ENCODE results near the gene TBR1. TPM values are rescaled to one million over a fixed set of nuclear protein-coding genes. Genes with fewer than 3 reads are reported as not detected.

The TBR1 gene
- total and polyA plus RNA-seq, 2 of the 4 experiments (the other 2 are of a cell fraction) = not detected

GRCh38 chr2:161384864-161385263 lies 31.2 kb upstream of the TBR1 start:
- Histone ChIP-seq H3K4me3 (ENCODE audit: insufficient read depth, low read depth, low read length) (no peak overlapping the region), H3K9ac (ENCODE audit: low read depth, low read length) (no peak overlapping the region), H2BK120ac (ENCODE audit: low read depth, low read length) (no peak overlapping the region), H2AK9ac (replicated peaks; ENCODE audit: low read depth, low read length, poor library complexity) (no peak overlapping the region), H3K18ac (ENCODE audit: low read depth, low read length) (no peak overlapping the region), H4K91ac (ENCODE audit: insufficient read depth, low read depth, low read length) (no peak overlapping the region), H3K4me1 (ENCODE audit: control insufficient read depth, insufficient read depth, low read length) (no peaks in the 10 kb centered on the region), H3K14ac (replicated peaks; ENCODE audit: low read depth, low read length) (no peak overlapping the region), H3K9me3 (ENCODE audit: control insufficient read depth, insufficient read depth, low read length) (no peaks in the 10 kb centered on the region), H3K4ac (ENCODE audit: low read depth, low read length) (no peak overlapping the region), H3K56ac (ENCODE audit: extremely low read depth, insufficient read depth, low read length) (no peak overlapping the region), H2BK5ac (ENCODE audit: low read depth, low read length, poor library complexity, severe bottlenecking) (no peak overlapping the region), H2BK15ac (ENCODE audit: low read depth, low read length) (no peak overlapping the region), H2BK20ac (ENCODE audit: low read depth, low read length) (no peak overlapping the region), H2AK5ac (ENCODE audit: low read depth, low read length) (no peak overlapping the region), H3K36me3 (ENCODE audit: control insufficient read depth, insufficient read depth, low read length) (peaks cover 2% of the 10 kb centered on the region; the same call in 1 of the 2 replicates), H3K4me2 (ENCODE audit: low read depth, low read length) (no peak overlapping the region), H4K5ac (ENCODE audit: low read depth, low read length) (no peak overlapping the region), H2AFZ (replicated peaks; ENCODE audit: low read length, poor library complexity) (no peak overlapping the region), H3K23ac (ENCODE audit: low read depth, low read length) (0 out of 2 replicates have a peak overlapping the region, but pooled peaks have one; percentile 2), H4K8ac (ENCODE audit: low read depth in 2 of 2, low read length in 2 of 2) (no peak overlapping the region), H3K27me3 (ENCODE audit: control insufficient read depth, insufficient read depth, low read length) (no peaks in the 10 kb centered on the region), H4K20me1 (ENCODE audit: insufficient read depth, low read length) (no peaks in the 10 kb centered on the region), H3K27ac (ENCODE audit: insufficient read depth, low read length) (no peak overlapping the region), H3K9me1 (ENCODE audit: insufficient read depth, low read length) (no peaks in the 10 kb centered on the region), H3K79me1 (ENCODE audit: low read depth in 1 of 2, low read length in 2 of 2) (peaks cover 6 to 8% of the 10 kb centered on the region in 2 experiments; a peak in 2 of 4 replicates)
- ChIA-PET POLR2A (ENCODE audit: unreplicated experiment) (no interaction called here), CTCF (no interaction called here)
- DNase-seq (no peak), ATAC-seq (ENCODE audit: low read depth) (no peak)
- no peak for TF ChIP-seq RFX5 (IDR thresholded peaks at IDR 0.05; ENCODE audit: low read depth, low read length)
- TF ChIP-seq NFE2L2 (IDR thresholded peaks at IDR 0.05; ENCODE audit: low read depth, low read length) = no peak
- no peak for TF ChIP-seq MAZ (IDR thresholded peaks at IDR 0.05; ENCODE audit: borderline replicate concordance, low read depth, low read length)
- TF ChIP-seq FOS (IDR thresholded peaks at IDR 0.05; ENCODE audit: low read depth, low read length) = no peak
- TF ChIP-seq CTCF (conservative IDR thresholded peaks at IDR 0.05; ENCODE audit: low read depth, low read length) = no peak
- TF ChIP-seq ELK1 (IDR thresholded peaks at IDR 0.05; ENCODE audit: borderline replicate concordance, low read depth, low read length) = no peak
- TF ChIP-seq POLR2A (IDR thresholded peaks at IDR 0.05; ENCODE audit: low read depth, low read length) = no peak
- intact Hi-C loops (cut with micrococcal nuclease) = no loop called here
- in situ Hi-C loops (cut with MboI; ENCODE audit: low sequenced_read_pairs) = no loop called here
- dilution Hi-C loops (cut with HindIII; ENCODE audit: low sequenced_read_pairs, unreplicated experiment) = no loop called here
- no TSS peak for BruUV-seq (replicated peaks)
